K562 (cell line): ENCODE measurements around the gene SLC35B1.

ENCODE experiments used
- FOXM1 ChIP-seq, 2 experiments: fragments of 450-650 bp in 1 of 2; sonication (generic) in 1 of 2; formaldehyde crosslinking in 1 of 2; IDR thresholded peaks; 2 replicates each; pipeline versions ENCODE4 v1.6.1 to v1.9.0; 2017 to 2022; ENCODE audit warnings: low read depth in 2 of 2, mild to moderate bottlenecking in 2 of 2, missing genetic modification reagents in 1 of 2, moderate library complexity in 1 of 2
- MYC ChIP-seq, 2 experiments: fragments of 250-450 bp in 1 of 2; sonication (Bioruptor Pico) in 1 of 2; IDR thresholded peaks; 2 replicates each; pipeline versions ENCODE4 v1.5.1 to v1.6.1; 2012 to 2021; ENCODE audit warnings: low read depth in 2 of 2, borderline replicate concordance in 1 of 2, improper control_type of control experiment in 1 of 2, low read length in 1 of 2, mild to moderate bottlenecking in 1 of 2, moderate library complexity in 1 of 2
- TF ChIP-seq, protein P1 (sequence below): IDR thresholded peaks from 3 replicates; pipeline ENCODE4 v1.6.1; 2011; ENCODE audit warnings: borderline replicate concordance, mild to moderate bottlenecking; ENCODE audit not compliant: insufficient read length, insufficient read depth
- TF ChIP-seq, protein P2 (sequence below), 3 experiments: IDR thresholded peaks in 2 of 3; conservative IDR thresholded peaks in 1 of 3; 2 replicates each; pipeline ENCODE4 v1.5.1; 2011 to 2012; ENCODE audit warnings: low read length in 3 of 3, mild to moderate bottlenecking in 3 of 3, control low read depth in 2 of 3, improper control_type of control experiment in 1 of 3, inconsistent platforms in 1 of 3, low read depth in 1 of 3, mixed read lengths in 1 of 3, moderate library complexity in 1 of 3; ENCODE audit not compliant: insufficient read depth in 2 of 3

DNA sequence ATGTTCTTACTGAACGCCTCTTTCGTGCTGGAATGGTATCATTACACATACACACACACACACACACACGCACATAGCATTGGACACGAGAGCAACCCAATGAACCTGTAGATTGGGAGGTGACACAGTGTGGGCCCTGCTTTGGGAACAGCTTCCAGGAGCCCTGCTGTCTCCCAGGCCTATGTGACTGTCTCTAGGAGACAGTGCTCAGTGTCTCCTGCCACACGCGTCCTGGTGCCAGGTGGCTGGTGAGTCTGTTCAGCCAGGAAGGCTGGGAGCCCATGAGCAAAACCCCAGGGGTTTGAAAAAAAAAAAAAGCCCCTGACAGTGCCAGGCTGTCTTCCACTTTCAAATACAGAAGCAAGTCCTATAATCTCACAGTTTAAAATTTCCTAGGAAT lies 27.4 kb downstream of the SLC35B1 start:
- TF ChIP-seq, protein P1, sequence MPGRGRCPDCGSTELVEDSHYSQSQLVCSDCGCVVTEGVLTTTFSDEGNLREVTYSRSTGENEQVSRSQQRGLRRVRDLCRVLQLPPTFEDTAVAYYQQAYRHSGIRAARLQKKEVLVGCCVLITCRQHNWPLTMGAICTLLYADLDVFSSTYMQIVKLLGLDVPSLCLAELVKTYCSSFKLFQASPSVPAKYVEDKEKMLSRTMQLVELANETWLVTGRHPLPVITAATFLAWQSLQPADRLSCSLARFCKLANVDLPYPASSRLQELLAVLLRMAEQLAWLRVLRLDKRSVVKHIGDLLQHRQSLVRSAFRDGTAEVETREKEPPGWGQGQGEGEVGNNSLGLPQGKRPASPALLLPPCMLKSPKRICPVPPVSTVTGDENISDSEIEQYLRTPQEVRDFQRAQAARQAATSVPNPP = no peak
- TF ChIP-seq, protein P2, sequence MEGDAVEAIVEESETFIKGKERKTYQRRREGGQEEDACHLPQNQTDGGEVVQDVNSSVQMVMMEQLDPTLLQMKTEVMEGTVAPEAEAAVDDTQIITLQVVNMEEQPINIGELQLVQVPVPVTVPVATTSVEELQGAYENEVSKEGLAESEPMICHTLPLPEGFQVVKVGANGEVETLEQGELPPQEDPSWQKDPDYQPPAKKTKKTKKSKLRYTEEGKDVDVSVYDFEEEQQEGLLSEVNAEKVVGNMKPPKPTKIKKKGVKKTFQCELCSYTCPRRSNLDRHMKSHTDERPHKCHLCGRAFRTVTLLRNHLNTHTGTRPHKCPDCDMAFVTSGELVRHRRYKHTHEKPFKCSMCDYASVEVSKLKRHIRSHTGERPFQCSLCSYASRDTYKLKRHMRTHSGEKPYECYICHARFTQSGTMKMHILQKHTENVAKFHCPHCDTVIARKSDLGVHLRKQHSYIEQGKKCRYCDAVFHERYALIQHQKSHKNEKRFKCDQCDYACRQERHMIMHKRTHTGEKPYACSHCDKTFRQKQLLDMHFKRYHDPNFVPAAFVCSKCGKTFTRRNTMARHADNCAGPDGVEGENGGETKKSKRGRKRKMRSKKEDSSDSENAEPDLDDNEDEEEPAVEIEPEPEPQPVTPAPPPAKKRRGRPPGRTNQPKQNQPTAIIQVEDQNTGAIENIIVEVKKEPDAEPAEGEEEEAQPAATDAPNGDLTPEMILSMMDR (IDR thresholded peaks at IDR 0.05 in 2 of 3, conservative IDR thresholded peaks at IDR 0.05 in 1 of 3; ENCODE audit: insufficient read depth in 2 of 3, low read depth in 1 of 3, low read length in 3 of 3) = no peak
- TF ChIP-seq FOXM1 (IDR thresholded peaks at IDR 0.05; ENCODE audit: low read depth) = no peak
- TF ChIP-seq FOXM1 (CRISPR knock-in tag; IDR thresholded peaks at IDR 0.05; ENCODE audit: low read depth) = no peak
- no peak for TF ChIP-seq MYC (IDR thresholded peaks at IDR 0.05; ENCODE audit: low read depth, low read length)
- TF ChIP-seq MYC (CRISPR knock-in tag; IDR thresholded peaks at IDR 0.05; ENCODE audit: borderline replicate concordance, low read depth) = no peak
